ENCODE data around the gene AKT3.

DNA sequence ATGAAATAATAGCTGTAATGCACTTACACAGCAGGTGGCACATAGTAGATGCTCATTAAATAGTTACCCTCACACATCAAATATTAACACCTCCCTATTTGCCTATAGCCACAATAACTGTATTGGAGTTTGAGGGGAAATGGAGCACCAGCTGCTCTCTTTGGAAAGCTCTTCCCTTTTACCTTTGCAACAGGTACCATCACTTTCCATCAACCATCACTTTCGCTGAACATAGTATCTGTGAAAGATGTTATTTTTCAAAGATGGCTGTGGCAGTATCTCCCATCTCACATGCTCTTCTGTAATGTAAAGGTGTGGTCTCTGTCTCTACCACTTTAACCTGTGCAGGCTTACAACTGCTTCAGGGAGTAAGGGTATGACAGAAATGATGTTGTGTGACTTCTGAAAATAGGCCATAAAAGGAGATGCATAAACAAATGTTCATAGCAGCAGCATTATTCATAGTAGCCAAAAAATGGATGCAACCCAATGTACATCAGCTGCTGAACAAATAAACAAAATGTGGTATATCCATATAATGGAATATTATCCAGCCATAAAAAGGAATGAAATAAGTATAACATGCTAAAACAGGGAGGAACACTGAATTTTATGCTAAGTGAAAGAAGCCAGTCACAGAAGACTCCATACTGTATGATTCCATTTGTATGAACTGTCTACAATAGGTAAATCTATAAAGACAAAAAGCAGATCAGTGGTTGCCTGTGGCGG is 288.3 kb downstream of the AKT3 start:
- TF ChIP-seq POLR2A (IDR thresholded peaks at IDR 0.05) = no peak
- TF ChIP-seq, protein P1, sequence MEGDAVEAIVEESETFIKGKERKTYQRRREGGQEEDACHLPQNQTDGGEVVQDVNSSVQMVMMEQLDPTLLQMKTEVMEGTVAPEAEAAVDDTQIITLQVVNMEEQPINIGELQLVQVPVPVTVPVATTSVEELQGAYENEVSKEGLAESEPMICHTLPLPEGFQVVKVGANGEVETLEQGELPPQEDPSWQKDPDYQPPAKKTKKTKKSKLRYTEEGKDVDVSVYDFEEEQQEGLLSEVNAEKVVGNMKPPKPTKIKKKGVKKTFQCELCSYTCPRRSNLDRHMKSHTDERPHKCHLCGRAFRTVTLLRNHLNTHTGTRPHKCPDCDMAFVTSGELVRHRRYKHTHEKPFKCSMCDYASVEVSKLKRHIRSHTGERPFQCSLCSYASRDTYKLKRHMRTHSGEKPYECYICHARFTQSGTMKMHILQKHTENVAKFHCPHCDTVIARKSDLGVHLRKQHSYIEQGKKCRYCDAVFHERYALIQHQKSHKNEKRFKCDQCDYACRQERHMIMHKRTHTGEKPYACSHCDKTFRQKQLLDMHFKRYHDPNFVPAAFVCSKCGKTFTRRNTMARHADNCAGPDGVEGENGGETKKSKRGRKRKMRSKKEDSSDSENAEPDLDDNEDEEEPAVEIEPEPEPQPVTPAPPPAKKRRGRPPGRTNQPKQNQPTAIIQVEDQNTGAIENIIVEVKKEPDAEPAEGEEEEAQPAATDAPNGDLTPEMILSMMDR (IDR thresholded peaks at IDR 0.05) = no peak

Data from heart left ventricle (tissue), 13 donors.